ENCODE data around the gene PRCC. TPM values are rescaled to one million over a fixed set of nuclear protein-coding genes. Genes with fewer than 3 reads are reported as not detected.

Gene PRCC
- total RNA-seq, 1 donor from 2014 or later = 41.3 TPM

DNA sequence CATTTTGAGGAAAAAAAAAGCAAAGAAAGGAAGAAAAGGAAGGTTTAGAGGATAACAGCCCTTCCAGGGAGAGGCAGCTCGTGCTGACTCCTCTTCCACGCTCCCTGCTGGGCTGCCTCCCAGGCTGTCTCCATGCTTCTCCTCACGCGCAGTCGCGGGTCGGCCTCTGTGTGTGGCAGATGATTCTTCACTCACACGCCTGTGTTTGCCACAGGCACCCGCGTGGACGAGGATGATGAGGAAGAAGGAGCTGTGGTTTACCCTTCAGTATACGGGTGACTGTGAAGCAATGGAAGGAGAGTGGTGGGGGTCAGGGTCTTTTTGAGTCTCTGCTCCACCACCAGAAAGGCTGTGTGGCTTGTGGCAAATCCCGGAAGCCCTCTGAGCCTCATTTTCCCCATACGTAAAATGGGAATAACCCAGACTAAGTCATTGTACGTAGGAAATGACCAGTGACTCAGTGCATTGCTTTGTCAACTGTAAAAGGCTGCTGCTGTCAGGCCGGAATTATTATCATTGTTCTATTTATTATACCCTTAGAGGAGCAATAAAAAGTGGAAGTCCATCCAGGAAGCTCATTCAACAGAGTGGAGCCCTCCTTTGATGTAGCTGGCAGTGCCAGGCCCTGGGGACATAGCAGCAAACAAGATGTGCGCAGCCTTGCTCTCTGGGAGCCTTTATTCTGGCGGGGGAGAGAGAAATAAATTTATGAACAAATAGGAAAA is 61.2 kb downstream of the PRCC start:
- DNase-seq (no peak), ATAC-seq (no peak)
- intact Hi-C loops (cut with micrococcal nuclease) = no loop called here

DNA sequence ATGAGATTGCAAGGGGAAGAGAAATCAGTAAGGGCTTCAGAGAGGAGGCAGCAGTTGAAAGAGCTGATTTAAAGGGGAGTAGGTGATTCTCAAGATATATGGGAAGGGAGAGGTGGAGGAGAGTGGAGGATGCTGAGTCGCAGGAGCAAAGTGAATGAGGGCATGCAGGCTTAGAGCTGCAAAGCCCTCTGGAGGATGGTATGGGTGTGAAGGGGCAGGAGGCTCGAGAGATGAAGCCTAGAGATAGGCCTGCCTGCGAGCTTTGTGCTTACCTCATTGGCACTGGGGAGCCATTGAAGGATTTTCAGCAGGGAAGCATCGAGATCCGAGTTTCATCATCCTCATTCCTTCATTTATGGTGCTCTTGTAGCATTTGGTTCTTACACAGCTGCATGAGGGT is 65.1 kb downstream of the PRCC start:
- no peak for DNase-seq
- no peak for ATAC-seq
- intact Hi-C loops (cut with micrococcal nuclease) = no loop called here

DNA sequence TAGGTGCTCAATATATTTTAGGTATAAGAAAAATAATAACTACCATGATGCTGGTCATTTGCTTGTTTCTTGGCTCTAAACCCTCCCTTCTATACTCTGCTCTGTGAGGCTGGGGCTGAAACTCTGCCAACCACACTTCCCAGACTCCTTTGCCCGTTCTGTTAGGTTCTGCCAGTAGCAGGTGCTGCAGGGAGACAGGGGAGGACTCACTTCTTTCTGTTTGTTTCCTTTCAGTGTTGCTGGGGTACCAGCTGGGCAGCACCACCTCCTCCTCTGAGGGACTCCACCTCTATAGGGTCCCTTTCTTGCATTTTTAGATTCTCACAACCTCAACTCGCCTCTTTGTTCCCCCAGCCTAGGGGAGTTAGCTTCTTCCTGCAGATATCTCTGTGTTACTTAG is 66.3 kb downstream of the PRCC start:
- ATAC-seq (peak; percentile 67), DNase-seq (no peak)
- intact Hi-C loops (cut with micrococcal nuclease) = no loop called here

DNA sequence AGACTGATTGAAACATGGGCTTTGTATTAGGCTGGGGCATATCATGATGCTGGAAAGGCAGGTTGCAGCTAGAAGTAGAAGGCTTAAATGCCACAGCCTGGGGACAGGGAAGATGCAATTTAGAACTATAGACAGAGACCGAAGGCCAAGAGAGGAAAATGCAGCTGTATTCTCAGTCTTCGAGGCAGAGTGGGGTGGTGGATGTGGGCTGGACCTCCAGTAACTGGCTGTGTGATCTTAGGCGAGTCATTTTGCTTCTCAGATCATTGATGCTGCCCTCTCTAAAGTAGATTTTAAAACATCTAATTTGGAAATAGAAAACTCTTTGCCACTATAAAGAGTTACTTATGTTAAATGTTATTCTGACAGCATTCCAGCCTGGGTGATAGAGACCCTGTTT is 67.0 kb downstream of the PRCC start:
- DNase-seq (no peak), ATAC-seq (no peak)
- intact Hi-C loops (cut with micrococcal nuclease) = no loop called here

DNA sequence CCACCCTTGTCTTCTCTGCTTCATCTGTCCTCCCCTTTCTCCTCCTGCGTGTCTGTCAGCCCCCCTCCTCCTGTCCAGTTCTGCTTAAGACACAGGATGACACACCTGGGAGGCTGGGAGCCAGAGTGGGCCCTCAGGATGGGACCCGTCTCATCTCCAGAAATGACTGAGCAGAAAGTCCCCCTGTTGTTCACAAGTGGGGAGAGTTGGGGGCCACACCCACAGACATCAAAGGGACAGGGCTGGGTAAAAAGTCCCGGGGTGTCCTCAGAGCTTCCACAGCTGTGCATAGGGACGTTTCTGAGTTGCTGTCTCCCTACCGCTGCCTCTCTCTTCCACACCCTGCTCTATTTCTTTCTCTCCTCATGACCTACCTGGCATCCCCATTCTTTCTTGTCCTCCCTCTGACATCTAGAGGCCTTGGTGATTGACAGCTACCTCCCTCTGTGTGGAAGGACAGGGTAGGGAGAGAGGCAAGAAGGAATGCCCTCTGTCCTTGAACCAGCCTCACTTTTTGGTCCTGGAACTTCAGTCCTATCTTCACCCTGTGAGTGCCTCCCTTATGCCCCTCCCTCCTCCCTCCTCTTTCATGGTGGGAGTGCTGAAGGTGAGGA is 68.8 kb downstream of the PRCC start:
- DNase-seq (no peak), ATAC-seq (no peak)
- intact Hi-C loops (cut with micrococcal nuclease) = no loop called here

DNA sequence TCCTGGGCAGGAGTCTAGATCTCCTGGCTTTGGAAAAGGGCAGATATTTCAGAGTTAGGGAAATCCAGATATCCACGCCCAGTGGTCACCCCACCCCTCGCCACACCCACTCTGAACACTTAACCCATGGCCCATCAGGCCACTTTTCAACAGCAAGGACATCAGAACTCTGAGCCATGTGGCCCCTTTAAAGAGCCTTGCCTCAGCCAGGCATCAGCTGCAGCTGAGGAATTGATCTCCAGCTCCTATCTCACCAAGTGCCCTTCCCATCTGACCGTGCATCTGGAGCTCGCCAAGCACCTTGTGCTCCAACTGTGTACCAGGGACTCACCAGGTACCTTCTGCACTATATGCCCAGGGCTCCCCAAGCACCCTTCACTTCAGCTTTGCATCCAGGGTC is 69.6 kb downstream of the PRCC start:
- intact Hi-C loops (cut with micrococcal nuclease) = no loop called here
- ATAC-seq = no peak

DNA sequence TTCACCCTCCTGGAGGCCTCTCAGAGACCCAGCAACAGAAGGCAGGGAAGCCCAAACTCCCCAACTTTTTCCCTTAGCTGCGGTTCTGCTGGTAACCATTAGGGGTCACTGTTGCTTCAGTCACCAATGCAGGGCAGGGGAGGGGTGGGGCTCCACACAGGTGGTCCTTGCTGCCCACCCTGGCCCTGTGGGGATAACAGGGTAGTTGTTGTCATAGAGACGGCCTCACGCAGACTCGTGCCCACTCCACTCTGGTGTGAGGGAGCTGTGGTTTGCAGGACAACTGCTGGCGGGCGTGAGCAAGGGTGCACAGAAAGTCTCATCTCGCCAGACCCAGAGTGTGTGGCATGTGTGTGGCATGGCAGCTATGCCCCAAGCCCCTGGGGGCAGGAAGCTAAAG is 71.6 kb downstream of the PRCC start:
- intact Hi-C loops (cut with micrococcal nuclease) = no loop called here
- ATAC-seq (peak; percentile 64), DNase-seq (peak; percentile 38)

More for the DNA sequence above, 69.6 kb downstream of the PRCC start:
- no peak for DNase-seq

DNA sequence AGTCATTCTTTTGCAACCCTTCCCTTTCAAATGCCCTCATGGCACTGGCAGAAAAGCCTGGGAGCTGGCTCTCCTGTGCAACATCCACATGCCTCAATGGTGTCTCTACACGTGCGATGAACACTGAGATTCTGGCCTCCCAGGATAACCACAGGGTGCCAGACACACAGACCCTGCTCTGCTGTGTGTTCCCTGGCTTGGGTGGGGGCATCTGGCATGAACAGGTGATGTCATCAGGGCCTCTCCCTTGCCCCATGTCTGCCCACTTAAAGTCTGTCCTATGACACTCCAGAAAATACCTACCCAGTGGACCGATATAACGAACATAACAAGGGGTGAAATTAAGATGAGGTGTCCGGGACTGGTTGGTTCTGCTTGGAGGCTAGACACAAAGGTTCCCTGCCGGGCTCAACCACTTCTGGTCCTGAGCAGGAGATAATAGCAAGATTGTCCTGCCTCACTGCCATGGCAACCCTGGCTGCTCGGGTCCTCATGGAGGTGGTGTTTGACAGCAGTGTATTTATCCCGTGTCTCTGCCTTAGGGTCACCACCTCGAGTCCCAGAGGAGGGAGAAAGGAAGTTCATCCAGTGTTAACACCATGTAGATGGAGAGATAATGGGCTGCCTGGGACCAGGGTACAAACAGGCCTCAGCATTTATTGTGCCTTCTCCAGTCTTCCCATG is 72.2 kb downstream of the PRCC start:
- intact Hi-C loops (cut with micrococcal nuclease) = no loop called here
- ATAC-seq (no peak), DNase-seq (no peak)

DNA sequence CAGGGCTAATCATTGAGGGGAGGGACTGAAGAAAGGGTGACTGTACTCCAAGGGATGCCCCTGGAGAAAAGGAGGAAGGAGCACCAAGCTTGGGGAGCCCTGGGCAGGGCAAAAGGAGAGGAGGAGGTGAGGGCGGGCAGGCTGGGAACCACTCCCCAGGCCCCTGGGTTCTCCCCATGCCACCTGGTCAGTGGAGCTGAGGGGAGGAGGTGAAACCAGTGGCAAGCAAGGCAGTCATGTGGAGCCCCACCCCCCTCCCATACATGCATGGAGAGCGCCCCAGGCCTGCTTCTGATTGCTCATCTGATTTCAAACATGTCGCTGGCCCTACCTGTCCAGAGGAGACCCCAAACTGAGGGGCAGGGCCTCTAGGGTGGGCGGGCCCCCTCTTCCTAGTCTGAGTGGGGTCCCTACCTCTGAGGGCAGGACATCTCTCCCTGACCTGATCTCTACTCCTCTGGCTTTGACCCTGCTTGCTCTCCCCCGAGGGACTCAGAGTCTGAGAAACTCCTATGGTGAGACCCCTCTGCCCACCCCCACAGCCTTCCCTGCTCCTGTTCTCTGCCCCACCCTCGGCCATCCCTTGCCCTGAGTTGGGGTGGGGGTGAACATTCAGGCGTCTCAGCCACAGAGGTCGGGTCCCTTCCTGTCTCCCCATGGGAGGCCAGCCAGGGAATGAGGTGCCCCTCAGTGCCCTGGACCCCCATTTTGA is 73.0 kb downstream of the PRCC start:
- DNase-seq (no peak), ATAC-seq (no peak)
- intact Hi-C loops (cut with micrococcal nuclease) = no loop called here

DNA sequence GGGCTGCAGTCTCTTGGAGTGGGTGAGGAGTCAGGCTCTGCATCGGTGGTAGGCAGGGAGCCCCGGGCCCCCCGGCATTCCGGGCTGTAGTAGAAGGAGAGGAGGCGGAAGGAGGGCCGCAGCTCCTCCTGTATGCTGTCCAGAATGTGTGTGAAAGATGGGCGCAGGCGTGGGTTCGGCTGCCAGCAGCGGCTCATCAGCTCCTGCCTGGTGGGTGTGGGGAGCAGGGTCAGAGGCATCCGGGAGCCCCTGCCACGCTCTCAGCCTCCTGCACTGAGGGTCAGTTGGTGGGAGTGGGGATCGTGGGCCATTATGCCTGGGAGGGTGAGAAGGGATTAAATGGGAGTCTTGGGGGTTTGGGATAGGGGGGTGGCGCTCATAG is 73.6 kb downstream of the PRCC start:
- DNase-seq (no peak), ATAC-seq (no peak)
- intact Hi-C loops (cut with micrococcal nuclease) = no loop called here

DNA sequence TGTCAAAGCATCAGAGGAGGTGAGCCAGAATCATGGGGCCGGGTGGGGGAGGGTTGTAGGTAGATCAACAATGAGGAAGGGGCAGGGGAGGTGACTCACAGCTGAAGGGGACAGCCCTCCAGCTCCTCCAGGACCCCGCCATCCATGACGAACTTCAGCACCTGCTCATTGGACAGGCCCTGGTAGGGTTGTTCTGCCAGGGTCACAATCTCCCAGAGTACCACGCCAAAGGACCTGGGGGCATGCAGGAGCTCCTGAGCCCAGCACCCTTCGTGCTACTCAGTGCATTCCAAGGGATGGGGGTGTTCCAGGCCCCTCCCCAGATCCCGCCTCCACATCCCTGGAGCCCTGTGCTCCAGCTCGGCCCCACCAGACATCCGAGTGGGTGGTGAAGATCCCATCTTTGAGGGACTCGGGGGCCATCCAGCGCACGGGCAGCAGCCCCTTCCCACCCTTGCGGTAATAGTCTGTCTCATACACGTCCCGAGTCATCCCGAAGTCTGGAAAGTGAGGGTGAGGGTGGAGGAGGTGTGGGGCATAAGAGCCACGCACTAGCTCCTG is 74.0 kb downstream of the PRCC start:
- no peak for ATAC-seq
- no peak for DNase-seq
- intact Hi-C loops (cut with micrococcal nuclease) = no loop called here

DNA sequence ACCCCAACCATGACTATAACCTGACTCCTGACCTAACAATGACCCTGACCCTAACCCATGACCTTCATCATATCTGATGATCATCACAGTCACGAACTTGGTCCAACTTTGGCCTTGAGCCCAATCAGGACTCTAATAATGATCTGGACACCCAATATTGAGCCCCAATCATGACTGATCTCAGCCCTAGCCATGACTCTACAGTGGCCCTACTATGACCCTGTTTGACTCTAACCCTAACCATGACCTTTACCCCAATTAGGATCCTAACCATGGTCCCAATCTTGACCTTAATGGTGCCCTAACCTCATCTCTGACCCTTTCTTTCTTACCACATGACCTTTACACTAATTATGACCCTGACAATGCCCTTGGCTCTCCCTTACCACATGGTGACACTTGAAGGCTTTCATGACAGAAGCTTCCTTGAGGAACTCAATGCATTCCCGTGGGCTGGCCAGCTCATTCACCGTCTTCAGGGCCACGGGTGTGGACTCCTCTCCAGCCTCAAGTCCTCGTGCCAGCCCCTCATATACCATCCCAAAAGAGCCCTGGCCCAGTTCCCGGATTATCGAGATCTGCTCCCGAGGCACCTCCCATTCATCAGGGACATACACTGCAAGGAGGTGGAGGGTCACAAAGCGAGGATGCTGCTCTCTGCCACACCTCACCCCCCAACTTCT is 75.4 kb downstream of the PRCC start:
- DNase-seq = no peak
- intact Hi-C loops (cut with micrococcal nuclease) = no loop called here
- ATAC-seq = no peak

DNA sequence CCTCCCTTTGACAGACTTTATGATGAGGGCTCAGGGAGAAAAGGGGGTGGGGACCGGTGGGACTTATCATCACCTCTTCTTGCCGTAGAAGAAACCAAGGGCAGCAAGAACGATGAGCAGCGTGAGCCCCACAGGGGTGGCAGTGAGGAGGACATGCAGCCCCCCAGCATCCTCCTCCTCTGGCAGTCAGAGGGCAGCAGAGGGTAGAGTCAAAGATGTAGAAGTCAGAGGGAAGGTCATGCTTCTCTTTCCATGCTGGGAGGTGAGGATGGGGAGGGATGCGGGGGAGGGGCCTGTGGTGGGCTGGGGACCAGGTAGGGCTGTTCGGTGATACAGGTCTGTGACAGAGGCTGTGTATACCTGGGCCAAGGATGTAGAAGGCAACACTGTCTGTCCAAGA is 76.8 kb downstream of the PRCC start:
- no peak for ATAC-seq
- no peak for DNase-seq
- intact Hi-C loops (cut with micrococcal nuclease) = no loop called here

DNA sequence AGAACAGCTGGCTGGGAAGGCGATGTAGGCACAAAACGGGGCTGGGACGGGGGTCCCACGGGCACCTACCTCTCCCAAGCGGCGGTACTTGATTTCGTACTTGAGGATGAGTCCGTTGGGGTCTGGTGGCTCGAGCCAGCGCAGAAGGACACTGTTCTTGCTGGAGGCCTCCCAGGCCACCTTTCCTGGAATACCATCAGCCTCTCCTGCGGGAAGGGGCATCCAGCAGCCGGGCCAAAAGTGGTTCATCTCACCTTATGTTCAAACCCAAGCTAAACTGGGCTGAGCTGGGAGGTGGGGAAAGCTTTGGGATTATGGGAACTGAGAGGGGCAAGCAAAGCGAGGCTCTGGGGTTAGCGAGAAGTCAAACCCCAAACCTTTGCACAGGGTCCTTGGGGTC is 77.3 kb downstream of the PRCC start:
- DNase-seq (no peak), ATAC-seq (no peak)
- intact Hi-C loops (cut with micrococcal nuclease) = no loop called here

DNA sequence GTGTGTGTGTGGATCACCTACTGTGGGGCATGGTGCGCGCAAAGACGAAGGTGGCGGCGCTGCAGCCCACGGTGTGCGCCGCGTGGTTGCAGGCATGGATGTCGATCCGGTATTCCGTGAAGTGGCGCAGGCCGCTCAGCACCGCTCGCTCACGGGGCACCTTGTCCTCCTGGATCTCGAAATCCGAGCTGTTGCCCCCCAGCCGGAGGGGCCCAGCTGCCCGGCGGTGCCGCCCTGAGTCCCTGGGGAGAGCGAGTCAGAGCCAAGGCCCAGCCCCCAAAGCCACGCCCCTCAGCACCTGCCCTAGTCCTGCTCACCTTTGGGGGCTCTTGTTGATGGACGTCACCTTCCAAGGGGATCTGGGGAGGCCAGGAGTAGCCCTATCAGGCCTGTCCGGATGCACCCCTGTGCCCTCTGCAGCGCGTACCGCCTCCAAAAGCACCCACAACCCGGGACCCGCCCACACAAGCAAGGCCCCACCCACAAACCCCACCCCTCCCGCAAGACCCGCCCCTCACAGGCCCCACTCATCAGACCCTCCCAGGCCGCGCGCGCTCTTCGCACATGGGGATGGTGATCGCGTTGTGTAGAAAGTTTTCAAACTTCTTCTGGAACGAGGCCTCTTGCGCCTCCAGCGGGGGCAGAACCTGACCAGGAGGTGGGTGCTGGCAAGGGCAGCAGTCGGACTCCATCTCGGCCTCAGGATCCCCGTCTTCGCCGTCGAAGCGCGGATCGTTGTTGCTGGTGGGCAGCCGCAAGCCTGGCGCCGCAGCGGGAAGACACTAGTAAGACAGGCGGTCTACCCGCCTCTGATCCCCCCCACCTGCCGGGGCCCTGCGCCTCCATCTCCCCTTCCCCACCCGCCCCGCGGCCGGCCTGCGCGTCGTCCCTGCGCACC is 78.0 kb downstream of the PRCC start:
- intact Hi-C loops (cut with micrococcal nuclease) = no loop called here
- DNase-seq (no peak), ATAC-seq (peak; percentile 15)

DNA sequence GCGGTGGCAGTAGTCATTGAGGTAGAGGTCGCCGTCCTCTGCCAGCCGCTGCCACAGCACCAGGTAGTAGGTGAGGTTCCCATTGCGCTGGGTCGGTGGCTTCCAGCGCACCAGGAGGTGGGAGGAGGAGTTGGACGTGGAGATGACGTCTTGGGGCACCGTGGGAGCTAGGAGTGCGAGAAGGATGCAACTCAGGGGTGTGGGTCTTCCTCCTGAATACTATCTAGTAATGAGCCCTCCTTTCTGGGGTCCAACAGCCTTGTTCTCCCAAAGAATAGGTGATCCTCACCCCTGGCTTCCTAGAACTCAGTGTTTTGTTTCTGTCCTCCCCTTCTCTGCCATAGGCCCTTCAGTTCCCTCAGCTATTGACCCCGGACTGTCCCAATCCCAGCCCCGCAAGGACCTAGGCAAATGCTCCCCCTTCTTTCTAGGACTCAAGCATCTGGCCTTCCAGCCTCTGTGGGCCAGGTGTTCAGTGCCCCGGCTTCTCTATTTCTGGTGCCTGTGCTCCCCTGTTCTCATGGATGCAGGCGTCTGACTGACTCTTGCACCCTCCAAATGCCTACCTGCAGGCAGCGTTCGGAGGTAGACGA is 78.7 kb downstream of the PRCC start:
- ATAC-seq (no peak), DNase-seq (no peak)
- intact Hi-C loops (cut with micrococcal nuclease) = no loop called here

DNA sequence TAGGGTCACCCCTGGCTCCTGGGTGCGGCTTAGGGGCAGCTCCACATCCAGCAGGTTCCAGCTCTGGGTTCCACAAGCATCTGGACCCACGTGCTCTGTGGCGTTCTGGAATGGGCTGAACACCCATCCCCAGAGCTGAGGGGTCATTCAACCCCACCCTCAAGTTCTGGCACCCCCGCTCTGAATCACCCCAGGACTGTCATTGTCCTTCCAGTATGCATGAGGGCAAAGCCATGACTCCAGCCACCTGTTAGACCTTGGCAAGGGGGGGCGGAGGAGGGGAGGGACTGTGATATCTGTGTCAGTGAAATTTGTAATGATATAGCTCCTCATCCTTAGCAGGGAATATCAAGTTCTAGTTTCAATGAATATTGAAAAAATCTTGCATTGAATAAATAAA is 79.3 kb downstream of the PRCC start:
- ATAC-seq (no peak), DNase-seq (no peak)
- intact Hi-C loops (cut with micrococcal nuclease) = no loop called here
